ENCODE data around the gene BDP1.
"Not testable (repeated sequence)": the region's sequence is repeated elsewhere in the genome, so short reads cannot be mapped to it uniquely, and the experiment has no call there.

Gene BDP1

GRCh38 chr5:71461360-71461759 lies 5.9 kb downstream of the BDP1 start:
- DNase-seq = no peak

- no peak for DNase-seq
These were observed 15.7 kb downstream of the BDP1 start for GRCh38 chr5:71471193-71471592.

- DNase-seq = peak; percentile 5
These were observed 20.4 kb downstream of the BDP1 start for GRCh38 chr5:71475788-71476384.

- DNase-seq = no peak
These were observed 26.0 kb downstream of the BDP1 start for GRCh38 chr5:71481441-71481840.

- no peak for DNase-seq
These were observed 26.7 kb downstream of the BDP1 start for GRCh38 chr5:71482132-71482531.

- DNase-seq = no peak
These were observed 27.9 kb downstream of the BDP1 start for GRCh38 chr5:71483355-71483754.

- DNase-seq = no peak
These were observed 37.6 kb downstream of the BDP1 start for GRCh38 chr5:71492817-71493615.

GRCh38 chr5:71494202-71494601 lies 38.8 kb downstream of the BDP1 start:
- DNase-seq = not testable (repeated sequence)

- DNase-seq = not testable (repeated sequence)
These were observed 43.3 kb downstream of the BDP1 start for GRCh38 chr5:71498756-71499155.

- no peak for DNase-seq
These were observed 48.1 kb downstream of the BDP1 start for GRCh38 chr5:71503536-71503935.

GRCh38 chr5:71522151-71522550 lies 66.7 kb downstream of the BDP1 start:
- DNase-seq = no peak

GRCh38 chr5:71525611-71526010 lies 70.2 kb downstream of the BDP1 start:
- DNase-seq = not testable (repeated sequence)

GRCh38 chr5:71528206-71528605 lies 72.8 kb downstream of the BDP1 start:
- no peak for DNase-seq

- DNase-seq = no peak
These were observed 74.2 kb downstream of the BDP1 start for GRCh38 chr5:71529682-71530081.

- DNase-seq = no peak
These were observed 77.7 kb downstream of the BDP1 start for GRCh38 chr5:71533142-71533541.

- DNase-seq = no peak
These were observed 78.2 kb downstream of the BDP1 start for GRCh38 chr5:71533615-71534014.

- DNase-seq = no peak
These were observed 82.2 kb downstream of the BDP1 start for GRCh38 chr5:71537687-71538086.

- not testable (repeated sequence) for DNase-seq
These were observed 95.4 kb downstream of the BDP1 start for GRCh38 chr5:71550885-71551284.

- not testable (repeated sequence) for DNase-seq
These were observed 96.1 kb downstream of the BDP1 start for GRCh38 chr5:71551582-71551981.

- not testable (repeated sequence) for DNase-seq
These were observed 96.7 kb downstream of the BDP1 start for GRCh38 chr5:71552026-71552749.

- no peak for DNase-seq
These were observed 107.7 kb downstream of the BDP1 start for GRCh38 chr5:71563161-71563560.

- DNase-seq = no peak
These were observed 109.4 kb downstream of the BDP1 start for GRCh38 chr5:71564895-71565294.

- DNase-seq = no peak
These were observed 114.5 kb downstream of the BDP1 start for GRCh38 chr5:71569748-71570509.

All from NCI-H1694 (cell line).